HL-60 (cell line): Measurements from ENCODE around the gene BNIP5.

ENCODE experiments used
- DNase-seq, 2 experiments: peaks; one replicate each; pipeline ENCODE4 v3.0.0-alpha.2; 2010 to 2020; ENCODE audit warnings: low read depth in 1 of 2, low spot score in 1 of 2
- H3K27ac ChIP-seq: fragments of 250-450 bp; sonication (Bioruptor Pico); replicated peaks from 2 replicates; pipeline ENCODE4 v1.5.1; 2020; ENCODE audit warnings: mild to moderate bottlenecking, moderate library complexity
- H3K27me3 ChIP-seq: fragments of 250-450 bp; sonication (Bioruptor Pico); 2 replicates; pipeline ENCODE4 v1.5.1; 2021; ENCODE audit warnings: mild to moderate bottlenecking, moderate library complexity; ENCODE audit not compliant: insufficient read depth, poor library complexity, severe bottlenecking
- H3K4me3 ChIP-seq: replicated peaks from 2 replicates; pipeline ENCODE4 v1.5.1; 2011; ENCODE audit warnings: mild to moderate bottlenecking, control low read depth, low read length; ENCODE audit not compliant: insufficient read depth
- GABPA ChIP-seq: IDR thresholded peaks from 2 replicates; pipeline ENCODE4 v1.6.1; 2012; ENCODE audit warnings: low read depth
- POLR2AphosphoS5 ChIP-seq: IDR thresholded peaks from 2 replicates; pipeline ENCODE4 v1.6.1; 2012; ENCODE audit warnings: low read depth
- SPI1 ChIP-seq: IDR thresholded peaks from 2 replicates; pipeline ENCODE4 v1.6.1; 2012; ENCODE audit warnings: low read depth, mild to moderate bottlenecking, borderline replicate concordance
- TF ChIP-seq, protein P1 (sequence below): IDR thresholded peaks from one replicate; pipeline ENCODE4 v1.5.1; 2011; ENCODE audit warnings: low read length, control low read depth, inconsistent platforms; ENCODE audit not compliant: insufficient read depth
- TF ChIP-seq, protein P2 (sequence below): IDR thresholded peaks from 2 replicates; pipeline ENCODE4 v1.6.1; 2012; ENCODE audit warnings: low read depth; ENCODE audit not compliant: insufficient replicate concordance

BNIP5 gene

DNA sequence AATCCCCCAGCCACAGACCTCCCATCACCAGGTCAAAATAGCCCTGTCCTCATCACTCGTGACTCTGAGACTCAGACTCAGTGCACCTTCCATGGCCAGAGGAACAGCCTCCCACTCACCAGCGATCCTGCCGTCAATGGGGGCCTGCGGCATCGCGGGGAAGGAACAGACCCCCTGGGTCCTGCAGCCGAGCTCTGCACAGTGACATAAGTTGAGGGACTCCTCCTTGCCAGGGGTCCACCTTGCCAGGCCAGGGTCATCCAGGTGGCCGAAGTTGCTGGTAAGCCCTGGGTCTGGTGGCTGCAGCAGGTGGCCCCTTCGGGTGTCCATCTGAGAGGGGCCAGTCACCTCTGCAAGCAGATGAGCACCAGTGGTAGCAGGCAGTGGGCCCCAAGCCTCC, 34.5 kb upstream of the BNIP5 start:
- no peak for DNase-seq
- Histone ChIP-seq H3K27ac (no peak overlapping the region), H3K4me3 (no peak overlapping the region), H3K27me3 (no peaks in the 10 kb centered on the region)
- no peak for TF ChIP-seq GABPA

DNA sequence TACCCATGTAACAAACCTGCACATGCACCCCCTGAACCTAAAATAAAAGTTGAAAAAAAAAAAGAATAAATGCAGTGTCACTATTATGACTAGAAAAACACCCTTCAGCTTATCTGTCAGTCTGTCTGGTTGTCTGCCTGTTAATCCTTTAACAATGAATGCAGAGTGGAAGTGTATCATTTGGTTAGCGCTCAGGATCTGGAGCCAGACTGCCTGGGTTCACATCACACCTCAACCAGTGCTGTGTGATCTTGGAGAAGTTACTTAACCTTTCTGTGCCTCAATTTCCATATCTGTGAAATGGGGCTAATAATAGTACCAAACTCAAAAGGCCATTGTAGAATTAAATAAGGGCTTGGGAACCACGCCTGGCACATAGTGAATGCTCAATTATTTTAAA, 34.0 kb upstream of the BNIP5 start:
- Histone ChIP-seq H3K27ac (no peak overlapping the region), H3K27me3 (no peaks in the 10 kb centered on the region), H3K4me3 (no peak overlapping the region)
- TF ChIP-seq GABPA (no peak), SPI1 (no peak), POLR2AphosphoS5 (no peak)
- TF ChIP-seq, protein P1, sequence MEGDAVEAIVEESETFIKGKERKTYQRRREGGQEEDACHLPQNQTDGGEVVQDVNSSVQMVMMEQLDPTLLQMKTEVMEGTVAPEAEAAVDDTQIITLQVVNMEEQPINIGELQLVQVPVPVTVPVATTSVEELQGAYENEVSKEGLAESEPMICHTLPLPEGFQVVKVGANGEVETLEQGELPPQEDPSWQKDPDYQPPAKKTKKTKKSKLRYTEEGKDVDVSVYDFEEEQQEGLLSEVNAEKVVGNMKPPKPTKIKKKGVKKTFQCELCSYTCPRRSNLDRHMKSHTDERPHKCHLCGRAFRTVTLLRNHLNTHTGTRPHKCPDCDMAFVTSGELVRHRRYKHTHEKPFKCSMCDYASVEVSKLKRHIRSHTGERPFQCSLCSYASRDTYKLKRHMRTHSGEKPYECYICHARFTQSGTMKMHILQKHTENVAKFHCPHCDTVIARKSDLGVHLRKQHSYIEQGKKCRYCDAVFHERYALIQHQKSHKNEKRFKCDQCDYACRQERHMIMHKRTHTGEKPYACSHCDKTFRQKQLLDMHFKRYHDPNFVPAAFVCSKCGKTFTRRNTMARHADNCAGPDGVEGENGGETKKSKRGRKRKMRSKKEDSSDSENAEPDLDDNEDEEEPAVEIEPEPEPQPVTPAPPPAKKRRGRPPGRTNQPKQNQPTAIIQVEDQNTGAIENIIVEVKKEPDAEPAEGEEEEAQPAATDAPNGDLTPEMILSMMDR = no peak
- TF ChIP-seq, protein P2, sequence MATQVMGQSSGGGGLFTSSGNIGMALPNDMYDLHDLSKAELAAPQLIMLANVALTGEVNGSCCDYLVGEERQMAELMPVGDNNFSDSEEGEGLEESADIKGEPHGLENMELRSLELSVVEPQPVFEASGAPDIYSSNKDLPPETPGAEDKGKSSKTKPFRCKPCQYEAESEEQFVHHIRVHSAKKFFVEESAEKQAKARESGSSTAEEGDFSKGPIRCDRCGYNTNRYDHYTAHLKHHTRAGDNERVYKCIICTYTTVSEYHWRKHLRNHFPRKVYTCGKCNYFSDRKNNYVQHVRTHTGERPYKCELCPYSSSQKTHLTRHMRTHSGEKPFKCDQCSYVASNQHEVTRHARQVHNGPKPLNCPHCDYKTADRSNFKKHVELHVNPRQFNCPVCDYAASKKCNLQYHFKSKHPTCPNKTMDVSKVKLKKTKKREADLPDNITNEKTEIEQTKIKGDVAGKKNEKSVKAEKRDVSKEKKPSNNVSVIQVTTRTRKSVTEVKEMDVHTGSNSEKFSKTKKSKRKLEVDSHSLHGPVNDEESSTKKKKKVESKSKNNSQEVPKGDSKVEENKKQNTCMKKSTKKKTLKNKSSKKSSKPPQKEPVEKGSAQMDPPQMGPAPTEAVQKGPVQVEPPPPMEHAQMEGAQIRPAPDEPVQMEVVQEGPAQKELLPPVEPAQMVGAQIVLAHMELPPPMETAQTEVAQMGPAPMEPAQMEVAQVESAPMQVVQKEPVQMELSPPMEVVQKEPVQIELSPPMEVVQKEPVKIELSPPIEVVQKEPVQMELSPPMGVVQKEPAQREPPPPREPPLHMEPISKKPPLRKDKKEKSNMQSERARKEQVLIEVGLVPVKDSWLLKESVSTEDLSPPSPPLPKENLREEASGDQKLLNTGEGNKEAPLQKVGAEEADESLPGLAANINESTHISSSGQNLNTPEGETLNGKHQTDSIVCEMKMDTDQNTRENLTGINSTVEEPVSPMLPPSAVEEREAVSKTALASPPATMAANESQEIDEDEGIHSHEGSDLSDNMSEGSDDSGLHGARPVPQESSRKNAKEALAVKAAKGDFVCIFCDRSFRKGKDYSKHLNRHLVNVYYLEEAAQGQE = no peak
- DNase-seq = no peak

DNA sequence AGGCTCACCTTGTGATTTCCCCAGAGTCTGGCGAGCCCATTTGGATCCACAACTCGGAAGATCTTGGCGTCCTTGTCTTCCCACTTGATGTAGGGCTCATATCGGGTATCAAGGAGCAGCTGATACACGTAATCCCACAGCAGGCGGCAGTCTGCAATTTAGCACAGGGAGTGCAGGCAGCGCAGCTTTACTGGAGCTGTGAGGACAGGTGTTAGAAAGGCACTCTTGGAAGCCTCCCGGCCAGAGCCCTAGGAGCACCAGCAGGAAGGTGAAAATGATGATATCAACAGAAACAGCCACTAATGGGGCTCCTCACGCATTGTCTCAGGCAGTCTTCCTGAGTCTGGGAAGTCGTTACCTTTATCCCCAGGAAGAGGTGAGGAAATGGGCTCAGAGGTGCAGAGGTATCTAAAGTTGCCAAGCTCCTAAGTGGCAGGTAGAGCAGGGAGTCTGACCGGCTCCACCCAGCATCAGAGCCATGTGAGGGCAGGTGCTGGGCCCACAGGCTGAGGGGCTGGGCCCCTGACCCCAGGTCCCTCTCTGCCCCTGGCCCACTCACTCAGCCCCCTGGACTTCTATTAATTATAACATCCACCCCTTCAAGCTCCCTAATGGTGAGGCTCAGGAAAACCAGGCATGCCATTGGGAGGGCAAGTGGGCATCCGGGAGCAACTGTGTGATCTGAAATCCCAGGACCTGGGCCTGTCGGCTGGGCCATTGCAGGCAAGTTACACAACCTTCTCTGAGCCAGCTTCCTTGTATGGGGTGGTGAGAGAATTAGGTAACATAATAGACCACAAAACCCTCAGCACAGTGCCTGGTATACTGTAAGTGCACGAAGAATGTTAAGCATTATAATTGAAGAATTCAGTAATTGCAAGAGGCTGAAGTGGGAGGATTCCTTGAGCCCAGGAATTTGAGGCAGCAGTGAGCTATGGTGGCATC, 32.5 kb upstream of the BNIP5 start:
- peak; percentile 91 to 93 for DNase-seq
- H3K4me3 ChIP-seq = no peak overlapping the region
- H3K27ac ChIP-seq = peak overlapping the region; percentile 42
- H3K27me3 ChIP-seq = no peaks in the 10 kb centered on the region
- TF ChIP-seq, protein P1 = no peak
- no peak for TF ChIP-seq GABPA
- peak; percentile 13; the same call in 1 of the 2 replicates for TF ChIP-seq SPI1
- TF ChIP-seq POLR2AphosphoS5 = peak; percentile 85
- TF ChIP-seq, protein P2 = peak; percentile 43

DNA sequence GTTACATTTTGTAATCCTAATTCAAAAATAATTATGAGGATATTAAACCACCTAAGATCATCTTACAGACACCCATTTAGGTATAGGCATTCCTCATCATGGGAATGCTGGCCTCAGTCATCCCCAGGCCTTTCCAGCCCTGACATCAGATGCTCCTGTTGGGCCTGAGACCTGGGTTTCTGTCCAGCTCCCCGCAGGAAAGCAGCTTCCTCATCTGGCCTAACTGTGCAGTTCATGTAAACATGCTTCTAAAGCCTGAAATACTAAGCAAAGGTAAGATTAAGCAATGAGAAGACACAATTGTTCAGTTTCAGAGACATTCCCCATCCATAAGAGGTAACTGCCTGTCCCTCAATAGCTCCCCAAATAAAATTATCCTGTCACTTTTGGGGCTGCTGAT, 31.7 kb upstream of the BNIP5 start:
- TF ChIP-seq, protein P1 = no peak
- TF ChIP-seq, protein P2 = peak; percentile 51
- Histone ChIP-seq H3K27ac (peak overlapping the region; percentile 42), H3K4me3 (no peak overlapping the region), H3K27me3 (no peaks in the 10 kb centered on the region)
- peak; percentile 38 to 61 for DNase-seq
